Naive thymus-derived CD8-positive, alpha-beta T cell (primary cell): ENCODE results near the gene NKAIN2. TPM values are rescaled to one million over a fixed set of nuclear protein-coding genes. Genes with fewer than 3 reads are reported as not detected.
"Not testable (repeated sequence)": the region's sequence is repeated elsewhere in the genome, so short reads cannot be mapped to it uniquely, and the experiment has no call there.

Source experiments
- ATAC-seq, 2 donors: fragments of 150-1000 bp; cut with Tn5 transposase in 1 of 2; sonication (Bioruptor Pico), chemical (Tn5 transposase) in 1 of 2; 1 replicate in 1 of 2; 2 replicates in 1 of 2; pipeline ENCODE4 v1.10.0; 2021; ENCODE audit warnings: mild to moderate bottlenecking in 2 of 2, moderate library complexity in 2 of 2
- POLR2A ChIA-PET: fragments of 350-600 bp; sonication (Branson Sonifier 250); formaldehyde crosslinking; loops from one replicate; lab custom pipeline; 2021; ENCODE audit warnings: antibody characterized with exemption; lab: Charles Lee
- DNase-seq, 10 donors: peaks; one replicate each; pipeline versions ENCODE4 v3.0.0 to v3.0.0-alpha.2; 2020 to 2022
- H3K27ac Mint-ChIP-seq, 10 donors: one replicate each; pipeline ENCODE4 v1.8.0; 2020 to 2022; ENCODE audit warnings: mild to moderate bottlenecking in 10 of 10, mixed read lengths in 10 of 10, moderate library complexity in 4 of 10, inconsistent platforms in 1 of 10
- H3K27me3 Mint-ChIP-seq, 5 donors: one replicate each; pipeline ENCODE4 v1.8.0; 2021 to 2022; ENCODE audit warnings: mixed read lengths in 5 of 5
- H3K36me3 Mint-ChIP-seq, 3 donors: one replicate each; pipeline ENCODE4 v1.8.0; 2020 to 2022; ENCODE audit warnings: mixed read lengths in 3 of 3, mild to moderate bottlenecking in 2 of 3, inconsistent platforms in 1 of 3
- H3K4me1 Mint-ChIP-seq, 4 donors: one replicate each; pipeline ENCODE4 v1.8.0; 2021 to 2022; ENCODE audit warnings: mixed read lengths in 4 of 4
- H3K4me3 Mint-ChIP-seq, 10 donors: one replicate each; pipeline ENCODE4 v1.8.0; 2020 to 2022; ENCODE audit warnings: mild to moderate bottlenecking in 10 of 10, mixed read lengths in 10 of 10, moderate library complexity in 6 of 10, inconsistent platforms in 1 of 10
- H3K9me3 Mint-ChIP-seq, 9 donors: one replicate each; pipeline ENCODE4 v1.8.0; 2020 to 2022; ENCODE audit warnings: mixed read lengths in 9 of 9, mild to moderate bottlenecking in 3 of 9, inconsistent platforms in 1 of 9, moderate library complexity in 1 of 9
- polyA plus RNA-seq, 3 donors: library from polyadenylated mRNA; unstranded; fragments of 300-500 nt; fragmentation: Illumina TruSeq; gene quantifications; one replicate each; pipeline ENCODE4 v1.2.3, GENCODE V29; 2021
- total RNA-seq, 8 experiments: library from RNA in 2 of 8; stranded (reverse) in 2 of 8; gene quantifications; one replicate each; pipeline ENCODE4 v1.2.3 and lab custom pipeline; 2021 to 2026

NKAIN2 gene
- total and polyA plus RNA-seq, 5 experiments from 2014 or later: not detected

DNA sequence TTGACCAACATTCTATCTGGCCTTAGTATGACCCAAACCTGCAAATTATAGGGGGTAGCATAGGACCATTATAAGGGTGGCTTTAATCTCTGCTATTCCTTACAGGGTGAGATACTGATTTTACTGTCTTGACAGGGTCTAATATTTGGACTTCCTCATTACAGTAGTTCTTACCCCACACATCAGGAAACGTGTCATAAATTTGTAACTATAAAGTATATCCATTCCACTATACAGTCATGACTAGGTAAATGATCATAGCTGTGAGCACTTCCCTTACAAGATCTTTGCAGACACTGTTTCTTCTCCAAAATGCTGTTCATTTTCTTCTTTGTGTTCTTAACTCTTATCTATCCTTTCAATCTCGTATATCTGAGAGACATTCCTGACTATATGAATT lies 639.9 kb downstream of the NKAIN2 start:
- H3K4me1 Mint-ChIP-seq: no peaks in the 10 kb centered on the region
- no peaks in the 10 kb centered on the region for H3K36me3 Mint-ChIP-seq
- no peak overlapping the region for H3K4me3 Mint-ChIP-seq
- no peak for DNase-seq
- no peak for ATAC-seq
- H3K27me3 Mint-ChIP-seq: no peaks in the 10 kb centered on the region
- H3K27ac Mint-ChIP-seq: no peak overlapping the region
- H3K9me3 Mint-ChIP-seq: peaks cover 0 to 12% (median 1%) of the 10 kb centered on the region in 9 donors
- POLR2A ChIA-PET: no interaction called here

DNA sequence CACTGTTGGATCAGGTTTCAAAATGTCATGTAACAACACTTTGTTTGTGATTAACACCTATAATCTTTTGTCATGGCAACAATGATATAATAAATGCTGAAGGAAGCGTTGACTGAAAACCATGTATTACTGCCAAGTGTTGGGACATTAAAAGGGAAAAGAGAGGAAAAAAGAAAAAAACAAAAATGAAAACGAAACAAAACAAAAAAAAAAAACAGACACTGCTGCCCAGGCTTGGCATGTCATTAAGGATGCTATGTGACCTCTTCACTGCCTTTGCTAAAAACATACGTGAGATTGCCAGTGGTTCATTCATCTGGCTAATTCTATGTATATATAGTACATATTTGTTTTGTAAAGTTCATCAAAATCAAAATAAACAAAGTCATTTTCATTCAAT lies 641.9 kb downstream of the NKAIN2 start:
- POLR2A ChIA-PET: no interaction called here
- H3K27ac Mint-ChIP-seq: no peak overlapping the region
- H3K27me3 Mint-ChIP-seq: no peaks in the 10 kb centered on the region
- H3K4me1 Mint-ChIP-seq: no peaks in the 10 kb centered on the region
- peaks cover 0 to 3% (median 0%) of the 10 kb centered on the region in 9 donors for H3K9me3 Mint-ChIP-seq
- DNase-seq (no peak), ATAC-seq (no peak)
- H3K36me3 Mint-ChIP-seq: no peaks in the 10 kb centered on the region
- H3K4me3 Mint-ChIP-seq: no peak overlapping the region

DNA sequence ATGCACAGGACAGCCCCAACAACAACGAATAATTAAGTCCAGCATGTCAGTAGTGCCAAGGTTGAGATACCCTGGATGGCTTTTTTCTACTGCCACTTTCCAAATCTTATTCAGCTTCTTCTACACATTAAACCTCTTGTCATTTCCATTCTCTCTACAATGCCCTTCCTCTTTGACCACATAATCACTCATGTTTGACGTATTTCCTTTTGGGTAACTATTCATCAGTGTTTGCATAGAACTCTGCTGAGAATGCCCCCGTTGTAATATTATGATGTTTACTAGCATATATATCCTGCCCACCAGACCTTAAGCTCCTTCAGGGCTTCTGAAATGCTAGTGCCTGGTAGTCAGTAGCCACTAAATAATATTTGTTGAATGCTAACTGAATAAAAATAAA lies 643.3 kb downstream of the NKAIN2 start:
- POLR2A ChIA-PET: no interaction called here
- no peak for ATAC-seq
- no peak for DNase-seq
- Mint-ChIP-seq H3K4me1 (no peaks in the 10 kb centered on the region), H3K4me3 (no peak overlapping the region), H3K36me3 (no peaks in the 10 kb centered on the region), H3K9me3 (peaks cover 0 to 13% (median 0%) of the 10 kb centered on the region in 9 donors), H3K27me3 (no peaks in the 10 kb centered on the region), H3K27ac (no peak overlapping the region)

DNA sequence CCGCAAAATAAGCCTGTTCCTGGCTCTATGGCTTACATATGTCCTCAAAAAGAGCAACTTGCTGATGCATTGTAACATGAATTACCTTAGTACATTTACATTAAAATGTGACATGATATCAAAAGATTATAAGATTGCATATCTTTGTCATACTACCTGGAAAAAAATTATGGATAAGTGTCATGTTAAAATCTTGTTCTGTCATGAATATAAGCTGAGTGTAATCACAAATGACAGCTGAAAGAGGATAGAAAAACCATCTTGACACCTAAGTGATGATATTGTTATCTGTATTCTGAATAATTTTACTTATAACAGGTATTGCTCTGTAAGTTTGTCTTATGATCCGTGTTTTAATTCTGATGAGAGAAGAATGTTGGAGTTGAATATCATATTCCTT lies 655.6 kb downstream of the NKAIN2 start:
- H3K36me3 Mint-ChIP-seq: no peaks in the 10 kb centered on the region
- no peaks in the 10 kb centered on the region for H3K4me1 Mint-ChIP-seq
- POLR2A ChIA-PET: no interaction called here
- no peak overlapping the region for H3K27ac Mint-ChIP-seq
- peaks cover 0 to 1% (median 0%) of the 10 kb centered on the region in 5 donors for H3K27me3 Mint-ChIP-seq
- DNase-seq (no peak), ATAC-seq (no peak)
- H3K4me3 Mint-ChIP-seq: no peak overlapping the region
- peaks cover 0 to 4% (median 0%) of the 10 kb centered on the region in 9 donors for H3K9me3 Mint-ChIP-seq

DNA sequence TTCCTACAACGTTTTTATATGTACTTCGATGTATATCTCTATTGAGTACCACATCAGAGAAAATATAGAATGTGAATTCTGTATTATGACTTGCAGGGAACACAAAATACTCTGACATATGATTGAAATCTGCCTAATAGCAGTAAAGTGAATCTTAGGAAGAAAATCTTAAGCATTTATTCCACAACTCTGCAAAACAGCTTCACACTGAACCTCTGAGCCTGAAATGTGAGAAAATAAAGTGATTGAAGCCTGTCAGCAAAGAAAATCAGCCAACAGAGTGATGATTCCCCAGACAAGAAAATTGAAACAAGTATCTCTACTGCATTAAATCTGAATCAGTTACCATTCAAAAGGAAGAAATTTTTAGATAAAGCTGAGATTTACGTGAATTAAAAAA lies 659.1 kb downstream of the NKAIN2 start:
- peaks cover 0 to 1% (median 0%) of the 10 kb centered on the region in 5 donors for H3K27me3 Mint-ChIP-seq
- POLR2A ChIA-PET: no interaction called here

DNA sequence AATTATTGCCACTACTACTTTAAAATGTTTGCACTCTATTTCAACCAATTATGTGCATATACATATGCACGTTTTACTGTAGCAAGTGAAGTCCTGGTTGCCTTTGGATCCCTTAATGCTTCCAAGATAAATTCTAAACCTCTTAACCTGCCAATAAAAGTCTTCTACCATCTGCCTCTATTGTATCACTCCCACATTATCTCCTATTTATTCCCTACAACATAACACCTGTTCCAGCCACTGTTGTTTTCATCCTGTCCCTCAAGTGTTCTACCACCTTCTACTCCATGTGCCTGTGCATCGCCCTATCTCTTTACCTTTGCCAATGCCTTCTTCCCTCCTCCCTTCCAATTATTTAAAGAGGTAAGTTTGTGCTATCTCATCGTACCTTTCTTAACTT lies 659.6 kb downstream of the NKAIN2 start:
- peaks cover 0 to 1% (median 0%) of the 10 kb centered on the region in 5 donors for H3K27me3 Mint-ChIP-seq
- POLR2A ChIA-PET: no interaction called here
- no peak overlapping the region for H3K27ac Mint-ChIP-seq
- DNase-seq: no peak
- no peak for ATAC-seq
- no peak overlapping the region for H3K4me3 Mint-ChIP-seq
- no peaks in the 10 kb centered on the region for H3K4me1 Mint-ChIP-seq
- H3K9me3 Mint-ChIP-seq: peaks cover 0 to 7% (median 0%) of the 10 kb centered on the region in 9 donors
- no peaks in the 10 kb centered on the region for H3K36me3 Mint-ChIP-seq

More for the DNA sequence above, 659.1 kb downstream of the NKAIN2 start:
- DNase-seq (no peak), ATAC-seq (no peak)
- H3K4me1 Mint-ChIP-seq: no peaks in the 10 kb centered on the region
- H3K27ac Mint-ChIP-seq: no peak overlapping the region
- H3K36me3 Mint-ChIP-seq: no peaks in the 10 kb centered on the region
- H3K4me3 Mint-ChIP-seq: no peak overlapping the region
- H3K9me3 Mint-ChIP-seq: peaks cover 0 to 7% (median 0%) of the 10 kb centered on the region in 9 donors

DNA sequence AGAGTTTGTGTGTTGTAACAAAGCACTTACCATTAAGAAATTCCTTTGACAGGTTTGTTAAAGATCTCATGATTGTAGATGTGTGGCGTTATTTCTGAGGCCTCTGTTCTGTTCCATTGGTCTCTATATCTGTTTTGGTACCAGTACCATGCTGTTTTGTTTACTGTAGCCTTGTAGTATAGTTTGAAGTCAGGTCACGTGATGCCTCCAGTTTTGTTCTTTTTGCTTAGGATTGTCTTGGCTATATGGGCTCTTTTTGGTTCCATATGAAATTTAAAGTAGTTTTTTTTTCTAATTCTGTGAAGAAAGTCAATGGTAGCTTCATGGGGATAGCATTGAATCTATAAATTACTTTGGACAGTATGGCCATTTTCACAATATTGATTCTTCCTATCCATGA lies 660.9 kb downstream of the NKAIN2 start:
- H3K4me3 Mint-ChIP-seq, H3K27ac Mint-ChIP-seq, H3K4me1 Mint-ChIP-seq, DNase-seq, H3K36me3 Mint-ChIP-seq, ATAC-seq, H3K9me3 Mint-ChIP-seq, POLR2A ChIA-PET, H3K27me3 Mint-ChIP-seq: not testable (repeated sequence)

DNA sequence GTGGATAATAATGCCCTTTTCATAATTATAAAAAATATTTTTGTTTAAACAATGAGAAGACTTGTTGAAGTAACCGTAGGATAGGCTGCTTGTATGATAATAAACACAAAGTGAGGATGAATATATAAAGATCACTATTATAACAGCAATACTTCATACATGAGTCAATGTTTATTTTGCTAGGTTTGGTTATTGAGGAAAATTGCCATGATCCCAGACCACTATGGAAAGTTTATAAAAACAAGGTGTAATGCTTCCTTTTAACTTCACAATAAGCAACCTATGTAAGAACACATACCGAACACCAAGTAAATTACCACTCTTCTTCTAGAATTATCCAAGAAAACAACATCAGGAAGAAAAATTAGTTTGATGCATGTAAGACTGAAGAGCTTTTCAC lies 663.3 kb downstream of the NKAIN2 start:
- H3K4me1 Mint-ChIP-seq: no peaks in the 10 kb centered on the region
- H3K36me3 Mint-ChIP-seq: no peaks in the 10 kb centered on the region
- ATAC-seq (no peak), DNase-seq (no peak)
- POLR2A ChIA-PET: no interaction called here
- H3K4me3 Mint-ChIP-seq: no peak overlapping the region
- H3K27ac Mint-ChIP-seq: no peak overlapping the region
- H3K27me3 Mint-ChIP-seq: peaks cover 0 to 1% (median 0%) of the 10 kb centered on the region in 5 donors
- peaks cover 0 to 7% (median 0%) of the 10 kb centered on the region in 9 donors for H3K9me3 Mint-ChIP-seq

DNA sequence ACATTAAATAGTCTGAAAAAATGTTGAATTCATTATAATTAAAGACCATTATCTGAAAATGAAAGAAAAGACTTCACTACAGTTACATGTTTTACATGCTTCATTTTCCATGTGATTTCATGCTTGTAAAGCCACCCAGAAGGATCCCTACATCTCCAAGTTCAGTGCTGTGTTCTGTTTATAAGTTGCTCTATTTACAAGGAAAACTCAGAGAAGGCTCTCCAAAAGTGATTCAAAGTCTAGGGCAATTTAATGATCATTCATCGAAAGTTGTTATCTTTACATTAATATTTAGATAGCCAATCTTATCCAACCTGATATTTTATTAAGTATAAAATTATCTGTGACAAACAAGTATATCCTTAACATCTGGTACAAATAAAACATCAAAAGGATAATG lies 663.7 kb downstream of the NKAIN2 start:
- Mint-ChIP-seq H3K27ac (no peak overlapping the region), H3K9me3 (peaks cover 0 to 7% (median 0%) of the 10 kb centered on the region in 9 donors), H3K4me3 (no peak overlapping the region), H3K4me1 (no peaks in the 10 kb centered on the region), H3K27me3 (peaks cover 0 to 1% (median 0%) of the 10 kb centered on the region in 5 donors), H3K36me3 (no peaks in the 10 kb centered on the region)
- POLR2A ChIA-PET: no interaction called here
- ATAC-seq (no peak), DNase-seq (no peak)

DNA sequence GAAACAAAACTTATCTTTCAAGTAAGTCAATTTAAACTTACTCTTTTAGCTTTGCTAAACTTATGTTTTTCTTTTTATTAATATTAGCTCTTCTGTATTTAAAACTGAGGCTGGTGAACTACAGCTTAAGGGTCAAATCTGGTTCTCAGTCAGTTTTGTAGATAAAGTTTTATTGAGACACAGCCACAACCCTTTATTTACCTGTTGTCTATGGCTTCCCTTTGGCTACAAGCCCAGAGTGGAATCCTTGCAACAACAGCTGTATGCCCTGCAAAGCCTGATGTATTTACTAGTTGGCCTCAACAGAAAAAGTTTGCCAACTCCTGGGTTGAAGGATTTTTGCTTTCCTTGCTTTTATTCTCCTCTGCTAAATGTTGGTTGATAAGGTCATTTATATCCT lies 667.1 kb downstream of the NKAIN2 start:
- Mint-ChIP-seq H3K27me3 (no peaks in the 10 kb centered on the region), H3K4me1 (no peaks in the 10 kb centered on the region), H3K9me3 (peaks cover 0 to 9% (median 0%) of the 10 kb centered on the region in 9 donors), H3K36me3 (no peaks in the 10 kb centered on the region), H3K4me3 (no peak overlapping the region), H3K27ac (no peak overlapping the region)
- POLR2A ChIA-PET: no interaction called here
- DNase-seq: no peak
- no peak for ATAC-seq

DNA sequence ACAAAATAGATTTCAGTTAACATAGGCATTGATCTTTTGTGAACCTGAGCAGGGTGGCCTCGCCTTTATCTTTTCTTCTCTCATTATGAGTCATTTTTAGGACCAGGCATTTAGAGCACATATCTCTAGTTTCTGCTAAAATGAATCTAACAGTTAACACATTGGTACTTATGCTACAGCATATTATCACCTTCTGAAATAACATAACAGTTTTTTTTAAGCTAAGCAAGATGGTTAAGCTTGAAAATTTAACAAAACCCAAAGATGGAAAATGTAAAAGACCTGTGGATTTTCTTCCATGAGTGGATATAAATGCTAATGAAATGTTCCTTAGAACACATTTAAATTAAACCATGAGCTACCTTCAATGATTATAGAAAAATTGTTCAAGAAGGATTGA lies 671.5 kb downstream of the NKAIN2 start:
- Mint-ChIP-seq H3K4me3 (no peak overlapping the region), H3K36me3 (no peaks in the 10 kb centered on the region), H3K27ac (no peak overlapping the region), H3K27me3 (no peaks in the 10 kb centered on the region), H3K9me3 (peaks cover 0 to 20% (median 0%) of the 10 kb centered on the region in 9 donors), H3K4me1 (no peaks in the 10 kb centered on the region)
- POLR2A ChIA-PET: no interaction called here
- DNase-seq (no peak), ATAC-seq (no peak)

DNA sequence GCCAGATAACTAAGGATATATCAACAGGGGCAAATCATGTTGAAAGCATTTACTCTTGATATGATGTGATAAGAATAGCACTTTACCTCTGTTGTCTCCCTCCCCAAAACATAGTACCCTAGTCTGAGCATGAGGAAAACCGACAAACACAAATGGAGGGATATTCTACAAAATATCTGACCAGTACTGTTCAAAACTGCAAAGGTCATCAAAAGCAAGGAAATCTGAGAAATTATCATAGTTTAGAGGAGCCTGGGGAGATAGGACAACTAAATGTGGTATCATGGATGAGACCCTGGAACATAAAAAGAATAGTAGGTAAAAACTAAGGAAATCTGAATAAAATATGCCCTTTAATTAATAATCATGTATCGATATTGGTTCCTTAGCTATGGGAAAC lies 675.2 kb downstream of the NKAIN2 start:
- POLR2A ChIA-PET: no interaction called here
- DNase-seq: no peak
- Mint-ChIP-seq H3K36me3 (no peaks in the 10 kb centered on the region), H3K4me3 (no peak overlapping the region), H3K27ac (no peak overlapping the region), H3K27me3 (no peaks in the 10 kb centered on the region), H3K9me3 (peaks cover 0 to 11% (median 0%) of the 10 kb centered on the region in 9 donors), H3K4me1 (no peaks in the 10 kb centered on the region)
- no peak for ATAC-seq

DNA sequence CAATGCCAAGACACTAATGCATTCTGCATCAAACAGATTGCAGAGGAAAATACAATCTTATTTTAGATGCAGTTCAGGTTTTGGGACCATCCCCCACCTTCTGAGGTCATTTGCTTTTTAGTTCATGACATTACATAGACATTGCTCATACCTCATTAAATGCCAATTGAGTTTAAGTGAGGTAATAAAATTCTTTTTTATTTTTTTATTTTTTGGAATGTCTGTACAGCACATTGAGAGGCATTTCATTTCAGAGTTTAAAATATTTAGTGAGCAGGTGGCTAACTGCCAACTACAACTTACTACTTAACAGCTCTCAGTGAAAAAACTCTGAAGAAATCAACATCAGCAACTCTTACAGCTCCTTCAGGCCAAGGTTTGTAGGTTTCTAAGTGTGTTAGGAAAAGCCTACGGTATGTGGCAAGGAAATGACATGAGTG lies 676.3 kb downstream of the NKAIN2 start:
- Mint-ChIP-seq H3K9me3 (peaks cover 0 to 11% (median 0%) of the 10 kb centered on the region in 9 donors), H3K27ac (no peak overlapping the region), H3K36me3 (no peaks in the 10 kb centered on the region), H3K4me1 (no peaks in the 10 kb centered on the region), H3K4me3 (no peak overlapping the region), H3K27me3 (no peaks in the 10 kb centered on the region)
- DNase-seq (no peak), ATAC-seq (no peak)
- POLR2A ChIA-PET: no interaction called here

DNA sequence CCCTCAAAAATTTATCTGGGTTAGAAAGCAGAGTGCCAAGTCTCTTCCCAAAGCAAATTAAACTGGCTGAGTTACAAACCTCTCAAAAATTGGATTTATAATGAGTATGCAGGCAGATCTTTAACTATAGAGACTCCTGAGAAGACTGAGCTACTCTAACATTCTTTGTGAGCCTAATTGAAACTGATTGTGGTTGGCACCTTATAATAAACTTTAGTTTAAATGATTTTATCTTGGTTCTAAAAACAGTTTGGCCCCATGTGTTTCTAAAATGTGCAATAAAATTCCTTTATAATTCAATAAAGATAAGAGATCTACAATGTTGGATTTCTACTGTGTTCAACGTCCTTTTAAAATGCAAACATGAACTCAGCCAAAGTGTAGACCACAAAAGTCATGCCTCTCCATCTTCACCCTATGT lies 678.4 kb downstream of the NKAIN2 start:
- POLR2A ChIA-PET: no interaction called here
- Mint-ChIP-seq H3K4me3 (no peak overlapping the region), H3K4me1 (no peaks in the 10 kb centered on the region), H3K27me3 (no peaks in the 10 kb centered on the region), H3K27ac (no peak overlapping the region), H3K36me3 (no peaks in the 10 kb centered on the region), H3K9me3 (peaks cover 0 to 11% (median 2%) of the 10 kb centered on the region in 9 donors)
- ATAC-seq (no peak), DNase-seq (no peak)
